OCI-LY3 (cell line): Measurements from ENCODE around the gene XPNPEP3.

Experiments
- CTCF ChIP-seq: fragments of 200-600, 300-600 bp; sonication (generic); IDR thresholded peaks from 2 replicates; pipeline ENCODE4 v1.5.1; 2014; ENCODE audit warnings: antibody characterized with exemption, low read length, low read depth
- EZH2phosphoT487 ChIP-seq: fragments of 200-600 bp; shearing (Covaris generic); IDR thresholded peaks from 2 replicates; pipeline ENCODE4 v1.6.1; 2018; ENCODE audit warnings: antibody characterized with exemption, mixed run types, low read depth

GRCh38 chr22:40808018-40808841 is 48.7 kb upstream of the XPNPEP3 start:
- TF ChIP-seq CTCF (no peak), EZH2phosphoT487 (no peak)
